Liver (tissue), 9 donors: ENCODE results near the gene WDR82. TPM values are rescaled to one million over a fixed set of nuclear protein-coding genes. Genes with fewer than 3 reads are reported as not detected.
A peak's percentile ranks its signal among the peaks of the same experiment; 100 is the strongest.

Experiments used
- DNase-seq: peaks from one replicate; pipeline ENCODE4 v3.0.0-alpha.2; 2017; ENCODE audit warnings: low spot score
- H3K27ac ChIP-seq, 2 donors: one replicate each; pipeline ENCODE4 v1.7.0; 2013; ENCODE audit warnings: inconsistent platforms in 2 of 2, low read length in 2 of 2, control low read depth in 1 of 2, low read depth in 1 of 2, mild to moderate bottlenecking in 1 of 2
- H3K27me3 ChIP-seq, 4 donors: one replicate each; pipeline versions ENCODE4 v1.6.1 to v1.7.0; 2013; ENCODE audit warnings: low read length in 3 of 4, inconsistent platforms in 1 of 4, mild to moderate bottlenecking in 1 of 4, moderate library complexity in 1 of 4; ENCODE audit not compliant: control insufficient read depth in 4 of 4, insufficient read depth in 4 of 4
- H3K36me3 ChIP-seq, 4 donors: one replicate each; pipeline versions ENCODE4 v1.6.1 to v1.7.0; 2013; ENCODE audit warnings: low read length in 3 of 4, mild to moderate bottlenecking in 3 of 4, low read depth in 1 of 4, moderate library complexity in 1 of 4; ENCODE audit not compliant: control insufficient read depth in 4 of 4, insufficient read depth in 3 of 4
- H3K4me1 ChIP-seq, 4 donors: one replicate each; pipeline versions ENCODE4 v1.6.1 to v1.7.0; 2013; ENCODE audit warnings: low read length in 3 of 4, mild to moderate bottlenecking in 3 of 4, moderate library complexity in 1 of 4; ENCODE audit not compliant: control insufficient read depth in 4 of 4, insufficient read depth in 4 of 4
- H3K4me3 ChIP-seq, 3 donors: one replicate each; pipeline versions ENCODE4 v1.6.1 to v1.7.0; 2013; ENCODE audit warnings: low read length in 3 of 3, control low read depth in 1 of 3, low read depth in 1 of 3, mild to moderate bottlenecking in 1 of 3
- H3K9ac ChIP-seq, 2 donors: one replicate each; pipeline ENCODE4 v1.7.0; 2013; ENCODE audit warnings: low read length in 2 of 2, mild to moderate bottlenecking in 2 of 2, moderate library complexity in 2 of 2, control low read depth in 1 of 2, low read depth in 1 of 2
- H3K9me3 ChIP-seq, 4 donors: one replicate each; pipeline versions ENCODE4 v1.6.1 to v1.7.0; 2013; ENCODE audit warnings: low read length in 3 of 4; ENCODE audit not compliant: control insufficient read depth in 4 of 4
- ATF3 ChIP-seq: IDR thresholded peaks from 2 replicates; pipeline ENCODE4 v1.6.1; 2016; ENCODE audit warnings: antibody characterized with exemption
- FOXA2 ChIP-seq: IDR thresholded peaks from 2 replicates; pipeline ENCODE4 v1.6.1; 2016; ENCODE audit warnings: antibody characterized with exemption
- GABPA ChIP-seq, 2 donors: IDR thresholded peaks in 1 of 2; conservative IDR thresholded peaks in 1 of 2; 2 replicates each; pipeline ENCODE4 v1.6.1; 2016; ENCODE audit warnings: antibody characterized with exemption in 2 of 2, mild to moderate bottlenecking in 1 of 2, moderate library complexity in 1 of 2
- HNF4A ChIP-seq, 2 donors: conservative IDR thresholded peaks; 2 replicates each; pipeline ENCODE4 v1.6.1; 2016; ENCODE audit warnings: antibody characterized with exemption in 2 of 2, mild to moderate bottlenecking in 2 of 2
- JUND ChIP-seq, 2 donors: IDR thresholded peaks; 2 replicates each; pipeline ENCODE4 v1.6.1; 2016; ENCODE audit warnings: antibody characterized with exemption in 2 of 2
- MAX ChIP-seq: IDR thresholded peaks from 2 replicates; pipeline ENCODE4 v1.6.1; 2016; ENCODE audit warnings: antibody characterized with exemption
- NR2F2 ChIP-seq: IDR thresholded peaks from 2 replicates; pipeline ENCODE4 v1.6.1; 2016; ENCODE audit warnings: antibody characterized with exemption
- REST ChIP-seq: IDR thresholded peaks from 2 replicates; pipeline ENCODE4 v1.6.1; 2016; ENCODE audit warnings: antibody characterized with exemption, mild to moderate bottlenecking
- RXRA ChIP-seq, 2 donors: IDR thresholded peaks; 2 replicates each; pipeline ENCODE4 v1.6.1; 2017 to 2018; ENCODE audit warnings: antibody characterized with exemption in 2 of 2, mild to moderate bottlenecking in 1 of 2
- SP1 ChIP-seq: IDR thresholded peaks from 2 replicates; pipeline ENCODE4 v1.6.1; 2018; ENCODE audit warnings: antibody characterized with exemption, mild to moderate bottlenecking
- TAF1 ChIP-seq: conservative IDR thresholded peaks from 2 replicates; pipeline ENCODE4 v1.6.1; 2016; ENCODE audit warnings: antibody characterized with exemption, mild to moderate bottlenecking
- WGBS: extraction: QIAGEN DNeasy Blood & Tissue Kit; methylation state at CpG from one replicate; pipeline ENCODE4 v1.1.7; 2013; 5-methylcytosine and 5-hydroxymethylcytosine counted together
- polyA plus RNA-seq, 2 donors: library from polyadenylated mRNA; stranded (reverse) in 1 of 2; unstranded in 1 of 2; fragments of 200-250 nt in 1 of 2; fragments of >200 nt in 1 of 2; fragmentation: Nextera tagmentation in 1 of 2; extraction: Ambion mirVana in 1 of 2; gene quantifications; one replicate each; pipeline versions ENCODE4 v1.2.1 to v1.2.3, GENCODE V29; 2013 to 2015
- total RNA-seq, 2 donors: library from RNA; depleted of rRNA; stranded (reverse); fragments of >200 nt; gene quantifications; one replicate each; pipeline ENCODE4 v1.2.3, GENCODE V29; 2014
- donor health status: healthy.
- donor health status: healthy.
- donor health status: healthy.
- donor health status: healthy.
- donor health status: healthy.

Gene WDR82
- total and polyA plus RNA-seq, 4 donors: 4.3 to 44.3 (median 25.5) TPM

GRCh38 chr3:52325686-52326085 lies 47.2 kb upstream of the WDR82 start:
- DNase-seq: no peak
- TF ChIP-seq MAX (no peak), SP1 (no peak), JUND (IDR thresholded peaks at IDR 0.05) (no peak), NR2F2 (no peak), GABPA (IDR thresholded peaks at IDR 0.05 in 1 of 2, conservative IDR thresholded peaks at IDR 0.05 in 1 of 2) (no peak), TAF1 (no peak), FOXA2 (no peak)
- H3K9me3 ChIP-seq: no peaks in the 10 kb centered on the region
- H3K9ac ChIP-seq: no peak overlapping the region
- H3K27me3 ChIP-seq: no peaks in the 10 kb centered on the region
- H3K4me1 ChIP-seq: peaks cover 11 to 29% (median 22%) of the 10 kb centered on the region in 4 donors
- H3K36me3 ChIP-seq: peaks cover 0 to 6% (median 0%) of the 10 kb centered on the region in 4 donors
- H3K27ac ChIP-seq: no peak overlapping the region
- no peak overlapping the region for H3K4me3 ChIP-seq

- H3K9me3 ChIP-seq: no peaks in the 10 kb centered on the region
- no peak overlapping the region for H3K9ac ChIP-seq
- no peaks in the 10 kb centered on the region for H3K27me3 ChIP-seq
- H3K36me3 ChIP-seq: peaks cover 0 to 3% (median 1%) of the 10 kb centered on the region in 4 donors
- no peak for TF ChIP-seq SP1
- no peak for TF ChIP-seq GABPA (IDR thresholded peaks at IDR 0.05 in 1 of 2, conservative IDR thresholded peaks at IDR 0.05 in 1 of 2)
- 99% methylated on average over 9 of the region's 9 CpGs for WGBS
- H3K4me3 ChIP-seq: no peak overlapping the region
- H3K4me1 ChIP-seq: peaks cover 11 to 29% (median 22%) of the 10 kb centered on the region in 4 donors
- no peak overlapping the region for H3K27ac ChIP-seq
- no peak for DNase-seq
These were observed 46.2 kb upstream of the WDR82 start for GRCh38 chr3:52324676-52325075.

- no peak for DNase-seq
- WGBS: 78% methylated on average over 11 of the region's 11 CpGs
- Histone ChIP-seq H3K36me3 (peaks cover 0 to 3% (median 1%) of the 10 kb centered on the region in 4 donors), H3K9me3 (no peaks in the 10 kb centered on the region), H3K4me1 (peaks cover 11 to 29% (median 22%) of the 10 kb centered on the region in 4 donors), H3K9ac (no peak overlapping the region), H3K4me3 (no peak overlapping the region), H3K27ac (no peak overlapping the region), H3K27me3 (no peaks in the 10 kb centered on the region)
- TF ChIP-seq HNF4A (conservative IDR thresholded peaks at IDR 0.05) (peak; percentile 32 to 50), ATF3 (no peak), RXRA (IDR thresholded peaks at IDR 0.05) (peak in 1 of 2 donors; percentile 37), REST (no peak)
These were observed 45.3 kb upstream of the WDR82 start for GRCh38 chr3:52323526-52324295.
